Activated CD4-positive, alpha-beta T cell treated with anti-CD3 and anti-CD28 coated beads for 1 hour (primary cell): ENCODE measurements around the gene YARS1.

ENCODE experiments used
- DNase-seq: peaks from one replicate; pipeline ENCODE4 v3.0.0-alpha.2; 2020

Gene YARS1

GRCh38 chr1:32817159-32817814 is at the start of gene YARS1, which contains the start of gene S100PBP:
Gene YARS1, minus strand, starts transcription at chr1:32817358. Its CDS starts 114 bp downstream, at chr1:32817244.
Gene S100PBP, plus strand, starts transcription at chr1:32817653. Its CDS starts 8,447 bp downstream, at chr1:32826100.
- DNase-seq = peak; percentile 100

DNA sequence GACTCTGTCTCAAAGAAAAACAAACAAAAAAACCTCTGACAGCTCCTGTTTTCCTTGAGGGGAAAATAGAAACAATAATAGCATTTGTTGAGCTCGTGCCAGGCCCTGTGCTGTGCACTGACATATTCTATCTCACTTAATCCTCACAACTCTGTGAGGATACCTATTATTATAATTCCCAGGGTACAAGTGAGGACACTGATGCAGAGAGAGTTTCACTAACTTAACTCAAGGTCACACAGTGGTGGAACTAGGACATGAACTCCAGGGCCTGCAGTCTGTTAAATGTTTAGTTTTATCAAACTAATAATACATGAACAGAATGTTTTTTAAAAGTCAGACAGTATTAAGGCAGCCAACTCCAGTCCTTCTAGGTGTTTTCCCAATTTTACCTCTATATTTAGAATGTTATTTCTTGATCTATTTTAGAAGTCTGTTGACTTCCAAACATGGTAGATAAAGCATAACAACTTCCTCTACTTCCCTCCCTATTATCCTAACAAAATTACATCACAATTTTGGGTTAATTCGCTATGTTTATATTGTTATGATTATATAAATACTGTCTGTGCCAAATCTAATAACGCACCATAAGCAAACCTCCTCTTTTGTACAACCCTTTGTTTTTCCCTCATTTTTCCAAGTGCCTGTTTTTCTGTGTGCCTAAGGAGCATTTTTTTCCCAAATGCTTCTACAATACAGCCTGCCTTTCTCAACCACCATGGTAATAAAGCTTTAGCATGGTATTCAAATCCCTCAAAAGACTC is 48.7 kb upstream of the YARS1 start:
- DNase-seq = no peak

GRCh38 chr1:32864375-32865019 is 47.3 kb upstream of the YARS1 start:
- no peak for DNase-seq

DNA sequence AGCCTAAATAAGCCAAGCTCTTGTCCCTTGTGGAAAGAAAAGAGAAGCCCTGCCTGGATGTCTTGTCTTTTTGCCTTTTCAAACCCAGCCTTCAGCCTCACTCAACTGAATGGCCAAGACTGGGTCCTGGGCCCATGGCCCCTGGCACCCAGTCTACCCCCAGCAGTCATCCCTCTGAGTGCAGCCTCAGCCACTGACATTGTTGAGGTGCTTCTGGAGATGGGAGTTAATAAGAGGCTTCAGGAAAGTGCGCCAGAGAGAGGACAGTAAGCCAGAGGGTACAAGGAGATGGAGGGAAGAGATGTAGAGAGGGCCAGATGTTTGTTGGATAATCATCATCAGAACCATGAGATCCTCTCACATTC is 46.7 kb upstream of the YARS1 start:
- DNase-seq = no peak

DNA sequence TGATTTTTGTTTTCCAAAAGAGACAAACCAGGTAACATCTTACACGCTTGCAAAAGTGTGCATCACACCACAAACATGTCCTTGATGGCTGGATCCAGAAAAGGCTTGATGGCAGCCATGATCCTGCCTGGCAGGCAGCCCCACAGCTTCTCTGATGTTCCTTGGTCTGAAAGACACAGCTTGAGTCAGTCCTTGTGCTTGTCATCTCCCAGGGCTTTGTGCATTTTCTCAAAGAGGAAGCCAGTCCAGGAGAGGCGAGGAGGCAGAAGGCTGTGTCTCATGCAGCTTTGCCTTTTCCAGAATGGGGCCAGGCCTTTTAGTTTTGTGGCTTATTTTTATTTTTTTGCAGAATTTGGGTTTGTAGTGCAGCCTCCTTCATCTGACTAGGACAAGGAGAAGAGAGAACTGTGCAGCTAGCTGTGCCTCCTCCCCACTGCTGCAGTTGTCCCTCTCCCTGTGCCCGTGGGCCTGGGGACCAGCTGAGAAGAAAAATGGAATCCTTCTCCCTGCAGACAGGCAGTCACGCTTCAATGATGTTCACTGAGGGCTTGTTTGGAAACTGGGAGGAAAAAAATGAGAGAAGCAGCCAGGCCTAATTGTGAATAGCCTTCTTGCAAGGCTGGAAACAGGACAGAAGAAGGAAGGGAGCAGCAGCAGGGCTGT is 46.2 kb upstream of the YARS1 start:
- DNase-seq = no peak

- no peak for DNase-seq
These were observed 44.9 kb upstream of the YARS1 start for GRCh38 chr1:32861904-32862695.

DNA sequence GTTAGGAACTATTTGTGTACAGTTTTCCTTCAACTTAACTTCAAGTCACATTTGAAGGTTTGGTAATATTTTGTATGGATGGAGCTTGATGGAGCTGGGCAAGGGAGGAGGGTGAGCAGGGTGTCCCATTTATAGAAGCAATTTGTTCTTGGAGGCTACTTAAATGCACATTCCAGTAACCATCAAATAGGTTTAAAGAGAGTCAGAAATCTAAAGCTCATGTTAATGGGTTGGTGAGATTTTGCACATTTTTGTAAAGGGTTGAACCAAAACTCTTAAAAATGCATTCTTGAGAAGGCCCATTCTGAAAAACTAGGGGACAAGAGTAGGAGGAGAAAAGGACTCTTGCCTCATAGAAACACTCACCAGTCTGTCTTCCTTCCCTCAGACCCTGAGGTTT is 43.4 kb upstream of the YARS1 start:
- no peak for DNase-seq

- DNase-seq = no peak
These were observed 42.8 kb upstream of the YARS1 start for GRCh38 chr1:32859915-32860314.

- DNase-seq = no peak
These were observed 41.6 kb upstream of the YARS1 start for GRCh38 chr1:32858791-32859190.

GRCh38 chr1:32858136-32858535 is 41.0 kb upstream of the YARS1 start:
- DNase-seq = no peak

- no peak for DNase-seq
These were observed 38.9 kb upstream of the YARS1 start for GRCh38 chr1:32855861-32856617.

GRCh38 chr1:32848354-32849063 is 31.4 kb upstream of the YARS1 start:
- DNase-seq = no peak

- no peak for DNase-seq
These were observed 14.7 kb upstream of the YARS1 start for GRCh38 chr1:32831878-32832277.

GRCh38 chr1:32830092-32830852 is 13.1 kb upstream of the YARS1 start:
- no peak for DNase-seq

GRCh38 chr1:32828341-32828740 is 11.2 kb upstream of the YARS1 start:
- DNase-seq = no peak

- DNase-seq = no peak
These were observed 8.0 kb upstream of the YARS1 start for GRCh38 chr1:32825181-32825580.

DNA sequence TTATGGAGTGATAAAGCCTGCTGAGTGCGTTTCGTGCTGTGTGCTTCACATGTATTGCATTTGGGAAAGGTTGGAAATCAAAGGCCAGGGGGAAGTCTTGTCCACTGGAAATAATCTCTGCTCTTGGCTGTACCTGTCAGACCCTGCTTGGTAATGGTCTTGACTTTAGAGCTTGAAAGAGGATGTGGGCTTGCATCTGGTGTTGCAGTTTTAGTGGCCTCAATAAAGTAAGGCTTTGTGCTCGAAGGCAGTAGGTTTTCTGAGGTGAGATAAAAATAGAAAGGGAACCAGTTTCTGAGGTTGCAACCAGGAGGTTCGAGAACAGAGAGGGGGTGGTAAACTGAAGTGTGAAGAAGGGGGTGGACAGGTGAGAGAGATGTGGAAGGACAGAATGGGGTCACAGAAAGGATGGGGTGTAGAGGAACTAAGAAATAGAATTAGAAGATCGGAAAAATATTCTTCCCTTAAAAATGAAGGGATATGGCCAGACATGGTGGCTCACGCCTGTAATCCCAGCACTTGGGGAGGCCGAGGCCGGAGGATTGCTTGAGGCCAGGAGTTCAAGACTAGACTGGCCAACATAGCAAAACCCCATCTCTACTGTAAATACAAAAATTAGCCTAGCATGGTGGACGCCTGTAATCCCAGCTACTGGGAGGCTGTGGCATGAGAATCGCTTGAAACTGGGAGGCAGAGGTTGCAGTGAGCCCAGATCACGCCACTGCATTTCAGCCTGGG is 1.8 kb upstream of the YARS1 start:
- no peak for DNase-seq

- peak; percentile 15 for DNase-seq
These were observed 943 bp upstream of the YARS1 start for GRCh38 chr1:32817815-32818786.
